NCI-H2081 (cell line): Measurements from ENCODE around the gene GINS3.
A peak's percentile ranks its signal among the peaks of the same experiment; 100 is the strongest.

Experiments used
- DNase-seq, 2 experiments: peaks; one replicate each; lab custom pipeline; 2025; lab: John Stamatoyannopoulos, UW

Gene GINS3

DNA sequence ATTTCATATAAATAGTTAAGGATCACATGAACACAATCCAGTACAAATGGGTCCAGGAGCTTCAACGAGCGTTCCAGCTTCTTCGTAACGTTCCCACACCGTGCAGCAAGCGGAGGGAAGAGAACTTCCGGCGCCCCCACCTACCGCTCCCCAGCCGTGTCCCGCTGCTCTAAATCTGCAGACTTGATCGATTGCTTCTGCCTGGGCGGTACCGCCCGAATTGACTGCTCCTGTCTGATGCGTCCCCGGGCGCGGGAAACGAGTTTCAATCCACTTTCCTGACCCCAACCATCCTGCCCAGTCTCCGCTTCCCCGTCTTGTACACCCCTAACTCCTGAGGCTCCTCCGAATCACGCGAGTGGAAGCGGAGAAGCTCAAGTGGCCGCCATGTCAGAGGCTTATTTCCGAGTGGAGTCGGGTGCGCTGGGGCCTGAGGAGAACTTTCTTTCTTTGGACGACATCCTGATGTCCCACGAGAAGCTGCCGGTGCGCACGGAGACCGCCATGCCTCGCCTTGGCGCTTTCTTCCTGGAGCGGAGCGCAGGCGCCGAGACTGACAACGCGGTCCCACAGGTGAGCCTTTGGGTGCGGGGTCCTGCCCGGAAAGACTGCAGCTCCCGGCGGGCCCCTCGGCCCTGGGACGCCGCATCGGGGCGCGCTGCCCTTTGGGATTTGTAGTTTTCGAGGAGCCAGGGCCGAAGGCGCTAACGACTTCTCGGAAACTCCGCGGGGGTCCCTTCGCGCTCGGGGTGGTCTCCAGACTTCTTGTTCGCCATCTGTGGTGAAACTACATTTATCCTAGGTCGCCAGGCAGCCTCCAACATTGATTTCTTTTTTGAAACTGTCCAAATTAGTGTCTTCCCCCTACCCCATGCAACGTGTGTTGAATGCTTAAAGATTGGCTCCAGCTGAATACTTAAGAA lies at the start of gene GINS3:
Gene GINS3 (plus strand): TSS at position 257 of the 923 bp plus-strand sequence. CDS start 131 bp downstream, at position 388.
- peak; percentile 78 to 91 for DNase-seq

DNA sequence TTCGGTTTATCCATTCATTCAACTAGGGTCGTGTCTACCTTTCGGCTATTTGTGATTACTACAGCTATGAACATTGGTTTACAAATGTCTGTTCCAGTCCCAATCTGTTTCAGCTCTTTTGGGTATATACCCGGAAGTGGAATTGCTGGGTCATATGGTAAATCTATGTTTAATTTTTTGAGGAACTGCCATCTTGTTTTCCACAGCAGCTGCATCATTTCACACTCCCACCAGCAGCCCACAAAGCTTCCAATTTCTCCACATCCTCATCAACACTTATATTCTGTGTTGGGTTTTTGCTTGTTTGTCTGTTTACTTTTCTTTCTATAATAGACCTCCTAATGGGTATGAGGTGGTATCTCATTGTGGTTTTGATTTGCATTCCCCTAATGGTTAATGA lies 48.7 kb upstream of the GINS3 start:
- DNase-seq = no peak

DNA sequence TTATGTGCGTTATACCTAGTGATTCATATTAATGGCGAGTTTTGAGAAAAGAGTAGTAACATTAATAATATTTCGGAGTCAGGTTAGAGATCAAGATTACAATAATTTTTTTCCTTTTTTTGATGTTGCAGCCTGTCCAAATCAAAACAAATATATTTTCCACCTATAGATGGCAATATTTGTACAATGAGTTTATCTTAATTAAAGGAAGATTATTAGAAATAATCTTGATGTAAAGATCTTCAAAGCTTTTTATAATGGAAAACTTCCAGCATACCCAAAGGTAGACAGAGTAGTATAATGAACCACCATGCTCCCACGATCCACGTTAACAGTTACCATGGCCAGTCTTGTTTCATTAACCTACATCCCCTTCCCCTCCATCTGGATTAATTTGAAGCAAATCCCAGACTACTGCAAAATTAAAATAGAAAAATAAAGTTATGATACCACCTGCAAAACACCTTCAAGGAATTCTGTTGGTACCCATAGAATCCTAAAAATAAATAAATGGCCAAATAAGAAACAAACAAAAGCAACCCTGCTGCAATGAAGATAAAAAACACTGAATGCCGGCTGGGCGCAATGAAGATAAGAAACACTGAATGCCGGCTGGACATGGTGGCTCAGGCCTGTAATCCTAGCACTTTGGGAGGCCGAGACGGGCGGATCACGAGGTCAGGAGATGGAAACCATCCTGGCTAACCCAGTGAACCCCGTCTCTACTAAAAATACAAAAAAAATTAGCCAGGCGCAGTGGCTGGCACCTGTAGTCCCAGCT lies 46.5 kb upstream of the GINS3 start:
- DNase-seq = no peak

DNA sequence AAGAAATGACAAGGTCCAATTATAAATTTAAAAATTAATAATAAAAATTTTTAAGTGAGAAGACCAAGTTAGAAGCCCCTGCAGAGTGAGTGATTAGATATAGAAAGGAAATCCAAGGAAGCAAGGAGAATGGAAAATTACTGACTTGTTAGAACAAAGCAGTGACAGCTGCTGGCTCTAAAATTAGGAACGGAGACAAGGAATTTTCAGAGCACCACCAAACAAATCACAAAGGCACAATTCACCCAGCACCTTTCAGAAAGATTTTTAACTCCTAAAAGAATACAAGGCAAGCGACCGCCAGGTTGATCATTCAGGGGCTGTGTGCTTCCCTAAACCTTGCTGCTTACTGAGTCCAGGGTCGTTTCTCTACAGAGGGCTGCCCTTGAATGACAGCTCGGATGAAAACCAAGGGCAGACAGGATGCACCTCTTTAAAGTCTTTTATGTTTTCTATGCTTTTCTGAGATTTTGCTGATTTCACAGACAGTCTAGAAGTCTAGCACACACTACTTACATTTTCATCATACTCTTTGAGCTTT lies 45.4 kb upstream of the GINS3 start:
- no peak for DNase-seq

DNA sequence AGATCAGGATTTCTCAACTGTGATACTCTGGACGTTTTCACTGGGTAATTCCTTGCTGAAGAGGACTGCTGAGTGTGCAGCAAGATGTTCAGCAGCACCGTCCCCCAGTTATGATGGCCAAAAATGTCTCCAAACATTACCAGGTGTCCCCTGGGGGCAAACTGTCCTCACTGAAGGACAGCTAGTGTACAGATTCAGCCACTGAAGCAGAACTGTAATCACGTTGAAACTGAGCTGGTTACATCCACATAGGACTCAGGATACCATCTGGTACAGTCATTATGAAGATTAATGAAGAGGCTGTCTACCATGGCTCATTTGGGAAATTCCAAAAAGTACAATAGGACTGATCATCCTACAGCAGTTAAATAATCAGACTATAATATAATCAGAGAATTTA lies 43.3 kb upstream of the GINS3 start:
- peak in 1 of 2 experiments; percentile 9 for DNase-seq

DNA sequence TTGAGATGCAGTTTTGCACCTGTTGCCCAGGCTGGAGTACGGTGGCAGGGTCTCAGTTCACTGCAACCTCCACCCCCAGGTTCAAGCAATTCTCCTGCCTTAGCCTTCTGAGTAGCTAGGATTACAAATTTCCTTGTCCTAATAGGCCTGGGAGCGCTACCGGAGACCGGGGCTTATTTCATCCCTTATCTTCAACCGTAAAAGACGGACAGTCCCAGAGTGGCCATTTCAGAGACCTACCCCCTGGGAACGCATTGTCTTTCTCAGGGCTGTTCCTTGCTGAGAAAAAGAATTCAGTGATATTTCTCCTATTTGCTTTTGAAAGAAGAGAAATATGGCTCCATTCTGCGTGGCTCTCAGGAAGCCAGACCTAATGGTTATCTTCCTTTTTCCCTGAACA lies 39.6 kb upstream of the GINS3 start:
- no peak for DNase-seq

DNA sequence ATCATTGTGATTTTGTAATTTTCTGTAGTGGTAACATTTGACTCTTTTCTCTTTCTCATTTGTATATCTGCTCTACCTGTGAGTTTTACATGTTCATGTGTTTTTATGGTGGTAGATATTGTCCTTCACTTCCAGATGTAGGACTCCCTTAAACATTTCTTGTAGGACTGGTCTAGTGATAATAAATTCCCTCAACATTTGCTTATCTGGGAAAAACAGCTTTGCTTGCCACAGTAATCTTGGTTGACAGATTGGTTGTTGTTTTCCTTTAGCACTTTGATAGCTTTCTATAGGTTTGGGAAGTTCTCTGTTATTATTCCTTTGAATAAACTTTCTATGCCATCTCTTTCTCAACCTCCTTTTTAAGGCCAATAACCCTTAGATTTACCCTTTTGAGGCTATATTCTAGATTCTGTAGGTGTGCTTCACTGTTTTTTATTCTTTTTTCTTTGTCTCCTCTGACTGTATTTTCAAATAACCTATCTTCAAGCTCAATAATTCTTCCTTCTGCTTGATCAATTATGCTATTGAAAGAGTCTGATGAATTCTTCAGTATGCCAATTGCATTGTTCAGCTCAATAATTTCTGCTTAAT lies 32.1 kb upstream of the GINS3 start:
- no peak for DNase-seq

DNA sequence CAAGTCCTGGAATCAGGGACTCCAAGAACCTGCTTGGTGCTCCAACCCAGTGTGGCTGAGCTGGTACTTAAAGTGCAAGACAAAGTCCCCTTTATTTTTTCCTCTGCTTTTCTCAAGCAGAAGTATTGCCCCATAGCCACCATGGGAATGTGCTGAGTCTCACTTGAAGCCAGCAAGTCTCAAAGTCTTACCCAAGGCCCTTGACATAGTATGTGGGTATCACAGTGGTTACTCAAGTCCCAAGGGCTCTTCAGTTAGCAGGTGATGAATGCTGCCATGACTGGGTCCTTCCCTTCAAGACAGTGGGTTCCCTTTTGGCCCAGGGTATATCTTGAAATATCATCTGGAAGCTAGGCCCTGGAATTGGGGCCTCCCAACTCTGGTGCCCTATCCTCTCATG lies 30.5 kb upstream of the GINS3 start:
- DNase-seq = no peak

DNA sequence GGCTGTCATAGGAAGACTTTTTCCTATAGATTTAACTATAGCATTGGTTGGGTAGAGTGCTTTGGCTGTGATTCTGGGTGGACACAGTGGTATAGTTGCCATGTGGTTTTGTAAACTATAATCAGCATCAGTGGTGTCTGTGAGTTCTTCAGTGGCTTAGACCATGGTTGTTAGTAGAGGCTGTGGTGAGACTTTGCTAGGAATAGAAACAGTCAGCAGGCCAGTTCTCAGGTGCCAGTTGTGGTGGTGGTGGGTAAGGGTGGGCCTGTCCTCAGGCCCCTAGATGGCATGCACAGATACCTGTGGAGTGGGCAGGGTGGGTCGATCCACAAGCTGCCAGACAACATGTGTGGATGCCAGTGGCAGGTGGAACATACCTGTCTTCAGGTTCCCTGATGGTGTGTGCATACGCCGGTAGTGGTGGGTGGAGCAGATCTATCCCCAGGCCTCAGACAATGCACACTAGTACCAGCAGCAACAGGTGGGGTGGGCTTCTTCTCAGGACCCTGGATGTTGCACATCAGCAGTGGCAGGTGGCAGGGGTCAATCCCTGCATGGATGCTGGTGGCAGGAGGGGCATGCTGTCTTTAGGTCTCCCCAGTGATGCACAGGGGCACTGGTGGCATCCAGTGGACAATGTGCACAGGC lies 28.4 kb upstream of the GINS3 start:
- DNase-seq = no peak

DNA sequence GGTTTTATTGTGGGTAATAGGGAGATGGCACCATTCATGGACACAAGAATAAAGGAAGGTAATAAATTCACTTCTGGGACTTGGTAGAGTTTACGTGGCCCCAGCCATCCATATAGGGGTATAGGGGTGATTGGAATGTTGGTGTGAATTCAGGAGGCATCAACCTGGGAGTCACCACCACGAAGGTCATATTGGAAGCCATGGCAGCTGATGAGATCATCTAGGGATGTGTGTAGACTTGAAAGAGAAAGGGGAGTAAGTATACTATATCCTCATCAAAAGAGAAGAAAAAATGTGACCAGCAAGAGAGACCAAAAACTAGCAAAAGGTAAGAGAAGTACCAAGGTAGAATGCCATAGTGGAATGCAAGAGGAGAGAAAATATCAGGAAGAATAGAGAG lies 26.6 kb upstream of the GINS3 start:
- DNase-seq = no peak

DNA sequence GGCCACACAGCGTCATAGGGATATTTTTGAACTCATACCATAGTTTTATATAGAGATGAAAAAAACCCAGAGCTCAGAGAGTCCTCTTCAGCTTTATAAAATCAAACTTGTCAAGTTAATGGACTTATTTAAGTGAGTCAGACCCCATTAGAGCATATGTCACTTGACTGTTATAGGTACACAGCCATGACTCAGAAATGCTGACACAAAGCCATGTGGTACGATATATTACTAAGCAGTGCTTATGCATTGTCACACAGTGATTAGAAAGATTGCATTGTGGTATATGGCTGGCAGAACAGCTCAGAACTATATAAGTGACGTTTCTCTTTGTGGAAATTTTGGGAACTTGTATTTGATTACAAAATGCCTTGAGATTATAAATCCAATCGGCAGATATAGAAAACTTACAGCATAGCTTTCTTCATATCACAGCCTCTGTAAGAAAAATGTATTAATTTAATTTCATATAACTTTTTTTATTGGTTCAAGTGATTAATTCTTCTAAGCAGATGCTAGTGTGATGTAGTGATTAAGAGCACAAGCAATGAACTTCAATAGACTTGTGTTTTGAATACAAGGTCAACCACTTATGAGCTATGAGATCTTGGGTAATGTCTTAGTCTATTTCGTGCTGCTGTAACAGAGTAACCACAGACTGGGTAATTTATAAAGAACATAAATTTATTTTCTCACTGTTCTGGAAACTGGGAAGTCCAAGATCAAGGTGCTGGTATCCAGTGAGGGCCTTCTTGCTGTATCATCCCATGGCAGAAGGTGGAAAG lies 25.8 kb upstream of the GINS3 start:
- DNase-seq = no peak

DNA sequence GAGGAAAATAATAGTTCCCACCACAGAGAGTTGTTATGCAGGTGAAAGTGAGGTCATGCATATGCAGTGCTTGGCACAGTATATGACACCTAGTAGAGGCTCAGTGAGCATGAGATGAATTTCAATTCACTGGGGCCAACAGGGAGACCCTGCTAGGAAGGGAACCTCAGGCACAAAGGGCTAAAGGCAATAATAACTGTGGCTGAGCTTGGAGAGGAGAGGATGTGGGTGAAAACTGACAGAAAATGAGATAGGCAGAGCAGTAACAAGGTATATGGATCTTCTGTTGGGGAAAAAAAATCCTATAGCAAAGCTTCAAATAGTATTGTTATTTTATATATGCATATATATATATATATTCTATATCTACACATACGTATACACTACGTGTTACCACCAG lies 25.0 kb upstream of the GINS3 start:
- DNase-seq = no peak

DNA sequence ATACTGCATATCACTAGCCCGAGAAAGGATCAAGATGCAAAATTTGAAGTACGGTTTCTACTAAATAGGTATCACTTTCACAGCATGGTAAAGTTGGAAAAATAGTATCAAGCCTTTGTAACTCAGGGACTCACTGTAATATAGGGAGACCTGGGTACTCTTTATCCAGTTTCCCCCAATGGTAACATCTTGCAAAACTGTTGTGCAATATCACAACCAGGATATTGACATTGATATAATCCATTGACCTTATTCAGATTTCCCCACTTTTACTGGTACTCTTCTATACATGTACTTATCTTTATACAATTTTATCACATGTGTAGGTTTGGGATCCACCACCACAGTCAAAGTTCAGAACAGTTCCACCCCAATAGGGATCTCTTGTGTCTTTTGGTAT lies 20.4 kb upstream of the GINS3 start:
- no peak for DNase-seq

DNA sequence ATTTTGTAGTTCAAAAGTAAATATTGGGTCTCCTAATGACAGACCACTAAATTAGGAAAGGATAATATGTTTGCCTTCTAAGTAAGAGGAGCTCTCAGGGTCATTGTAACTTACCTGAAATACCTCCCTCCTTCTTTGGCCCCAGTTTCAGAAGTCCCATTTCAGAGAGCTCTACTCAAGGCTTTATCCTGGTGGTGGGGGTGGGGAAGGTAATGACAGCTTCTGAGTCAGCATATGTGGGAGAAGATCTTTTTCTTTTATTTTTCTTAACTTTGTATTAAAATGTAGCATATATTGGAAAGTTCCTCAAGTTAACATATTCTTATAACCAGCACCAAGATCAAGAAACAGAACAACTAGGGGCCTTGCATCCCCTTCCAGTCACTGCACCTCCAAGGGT lies 16.9 kb upstream of the GINS3 start:
- DNase-seq = no peak

DNA sequence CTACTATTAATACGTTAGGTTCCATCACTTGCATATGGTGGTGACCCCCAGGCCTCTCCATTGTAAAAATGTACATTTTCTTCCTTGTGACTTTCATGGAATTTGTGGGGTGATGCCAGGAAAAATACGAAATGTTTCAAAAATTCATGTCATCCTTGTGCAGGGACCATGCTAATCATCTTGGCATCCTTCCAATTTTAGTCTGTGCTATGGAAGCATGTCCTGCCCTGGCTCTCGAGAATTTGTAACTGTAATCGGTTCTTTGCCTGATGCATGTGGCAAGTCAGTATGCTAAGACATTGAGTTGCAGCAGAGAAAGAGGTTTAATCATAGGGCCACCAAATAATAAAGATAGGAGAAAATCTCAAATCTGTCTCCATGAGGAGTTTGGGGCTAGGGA lies 14.3 kb upstream of the GINS3 start:
- no peak for DNase-seq

DNA sequence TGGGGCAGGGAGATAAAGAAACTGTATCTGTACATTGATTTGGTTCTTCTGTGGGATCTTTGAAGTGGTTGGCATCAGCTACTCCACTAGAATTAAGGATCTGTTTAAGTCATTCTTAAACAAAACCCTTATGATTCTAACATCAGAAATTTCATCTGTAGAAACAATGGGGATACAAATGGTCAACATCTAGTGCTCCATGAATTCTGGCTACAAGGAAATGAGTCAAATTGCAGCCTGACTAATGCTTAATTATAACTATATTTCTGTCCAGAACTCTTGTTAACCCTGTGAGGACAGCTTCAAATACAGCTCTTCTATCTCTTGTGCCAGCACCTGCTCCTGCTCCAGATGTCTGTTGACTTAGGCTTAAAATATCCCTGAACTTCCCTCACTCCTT lies 13.9 kb upstream of the GINS3 start:
- DNase-seq = no peak

DNA sequence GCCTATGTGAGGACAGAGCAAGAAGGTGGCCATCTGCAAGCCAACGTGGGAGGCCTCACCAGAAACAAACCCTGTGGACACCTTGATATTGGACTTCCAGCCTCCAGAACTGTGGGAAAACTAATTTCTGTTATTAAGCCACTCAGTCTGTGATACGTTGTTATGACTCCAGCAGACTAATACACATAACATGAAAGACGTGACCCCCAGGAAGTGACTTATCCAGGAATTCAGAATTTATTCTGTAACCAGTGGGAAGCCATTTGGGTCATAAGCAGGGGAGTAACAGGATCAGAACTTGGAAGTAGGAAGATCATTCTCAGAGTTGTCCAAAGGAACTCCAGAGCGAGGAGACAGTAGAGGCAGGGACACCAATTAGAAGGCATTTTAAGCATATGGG lies 12.5 kb upstream of the GINS3 start:
- DNase-seq = no peak

DNA sequence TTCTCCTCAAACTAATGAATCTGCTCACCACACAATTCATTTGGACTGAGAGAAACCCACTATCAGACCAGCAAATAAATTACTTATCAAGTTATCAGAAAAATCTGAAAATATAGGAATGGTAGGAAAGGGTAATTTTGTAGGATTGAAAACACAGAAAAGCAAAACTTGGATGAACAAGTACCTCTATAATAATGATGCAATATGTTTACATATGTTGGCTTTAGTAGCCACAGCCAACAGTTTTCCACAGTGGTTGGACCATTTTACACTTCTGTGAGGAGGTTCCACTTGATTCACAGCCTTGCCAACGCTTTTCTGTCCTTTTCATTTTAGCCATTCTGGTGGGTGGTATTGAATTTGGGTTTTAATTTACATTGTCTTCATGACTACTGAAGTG lies 10.6 kb upstream of the GINS3 start:
- DNase-seq = no peak

DNA sequence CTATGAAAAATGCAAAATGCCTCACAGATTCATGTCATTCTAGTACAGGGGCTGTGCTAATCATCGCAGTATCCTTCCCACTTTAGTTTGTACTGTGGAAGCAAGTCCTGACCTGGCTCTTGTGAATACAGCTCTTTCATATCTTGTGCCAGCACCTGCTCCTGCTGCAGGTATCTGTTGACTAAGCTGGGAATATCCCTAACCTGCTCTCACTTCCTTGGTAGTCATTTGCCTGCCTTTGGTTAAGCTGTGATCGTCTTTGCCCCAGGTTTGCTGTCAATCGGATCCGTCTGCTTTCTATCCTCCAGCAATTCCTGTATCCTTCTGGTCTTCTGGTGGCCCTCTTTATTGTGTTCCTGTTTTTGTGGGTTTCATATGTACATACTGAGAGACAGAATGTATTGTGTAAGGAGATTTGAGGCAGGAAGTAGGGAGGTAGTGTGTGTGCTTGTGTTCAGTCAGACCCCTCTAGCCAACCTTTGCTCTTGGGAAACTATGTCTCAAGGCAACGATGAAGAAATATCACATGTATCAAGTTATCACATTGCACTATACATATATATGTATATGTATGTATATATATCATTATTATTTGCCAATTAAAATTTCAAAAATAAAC lies 7.7 kb upstream of the GINS3 start:
- DNase-seq = no peak

DNA sequence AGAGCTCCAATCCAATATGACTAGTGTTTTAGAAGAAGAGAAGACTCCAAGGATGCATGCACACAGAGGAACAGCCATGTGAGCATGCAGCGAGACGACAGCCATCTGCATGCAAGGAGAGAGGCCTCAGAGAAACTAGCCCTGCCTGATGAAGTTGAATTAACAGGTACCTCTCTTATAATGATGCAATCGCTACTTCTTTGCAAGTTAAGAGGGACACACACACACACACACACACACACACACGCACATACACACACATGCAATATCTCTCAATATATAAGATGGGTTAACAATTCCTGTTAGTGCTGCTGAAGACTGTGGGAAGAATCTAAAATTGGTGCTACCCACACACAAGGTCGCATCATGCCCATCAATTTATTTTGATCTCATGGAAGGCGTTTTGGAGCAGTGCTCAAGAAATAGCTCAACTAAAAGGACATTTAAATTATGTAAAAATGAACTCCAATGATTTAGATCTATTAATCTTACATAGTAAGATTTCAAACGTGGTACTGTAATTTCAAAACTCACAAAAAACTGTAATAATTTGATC lies 7.0 kb upstream of the GINS3 start:
- DNase-seq = no peak
